ENCODE measurements around the gene PACRG.

- TF ChIP-seq, protein P1, sequence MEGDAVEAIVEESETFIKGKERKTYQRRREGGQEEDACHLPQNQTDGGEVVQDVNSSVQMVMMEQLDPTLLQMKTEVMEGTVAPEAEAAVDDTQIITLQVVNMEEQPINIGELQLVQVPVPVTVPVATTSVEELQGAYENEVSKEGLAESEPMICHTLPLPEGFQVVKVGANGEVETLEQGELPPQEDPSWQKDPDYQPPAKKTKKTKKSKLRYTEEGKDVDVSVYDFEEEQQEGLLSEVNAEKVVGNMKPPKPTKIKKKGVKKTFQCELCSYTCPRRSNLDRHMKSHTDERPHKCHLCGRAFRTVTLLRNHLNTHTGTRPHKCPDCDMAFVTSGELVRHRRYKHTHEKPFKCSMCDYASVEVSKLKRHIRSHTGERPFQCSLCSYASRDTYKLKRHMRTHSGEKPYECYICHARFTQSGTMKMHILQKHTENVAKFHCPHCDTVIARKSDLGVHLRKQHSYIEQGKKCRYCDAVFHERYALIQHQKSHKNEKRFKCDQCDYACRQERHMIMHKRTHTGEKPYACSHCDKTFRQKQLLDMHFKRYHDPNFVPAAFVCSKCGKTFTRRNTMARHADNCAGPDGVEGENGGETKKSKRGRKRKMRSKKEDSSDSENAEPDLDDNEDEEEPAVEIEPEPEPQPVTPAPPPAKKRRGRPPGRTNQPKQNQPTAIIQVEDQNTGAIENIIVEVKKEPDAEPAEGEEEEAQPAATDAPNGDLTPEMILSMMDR (IDR thresholded peaks at IDR 0.05): no peak
- no peak for TF ChIP-seq POLR2A (IDR thresholded peaks at IDR 0.05)
- TF ChIP-seq POLR2AphosphoS5 (IDR thresholded peaks at IDR 0.05): no peak
Observed at GRCh38 chr6:163078712-163079111, 350.9 kb downstream of the PACRG start.

Data from stomach (tissue), 4 donors.